ENCODE data around the gene RBMS3. TPM values are rescaled to one million over a fixed set of nuclear protein-coding genes. Genes with fewer than 3 reads are reported as not detected.
"Not testable (repeated sequence)": the region's sequence is repeated elsewhere in the genome, so short reads cannot be mapped to it uniquely, and the experiment has no call there.

RBMS3 gene
- total RNA-seq, 2 donors from 2014 or later: 7.1 to 11.5 TPM

DNA sequence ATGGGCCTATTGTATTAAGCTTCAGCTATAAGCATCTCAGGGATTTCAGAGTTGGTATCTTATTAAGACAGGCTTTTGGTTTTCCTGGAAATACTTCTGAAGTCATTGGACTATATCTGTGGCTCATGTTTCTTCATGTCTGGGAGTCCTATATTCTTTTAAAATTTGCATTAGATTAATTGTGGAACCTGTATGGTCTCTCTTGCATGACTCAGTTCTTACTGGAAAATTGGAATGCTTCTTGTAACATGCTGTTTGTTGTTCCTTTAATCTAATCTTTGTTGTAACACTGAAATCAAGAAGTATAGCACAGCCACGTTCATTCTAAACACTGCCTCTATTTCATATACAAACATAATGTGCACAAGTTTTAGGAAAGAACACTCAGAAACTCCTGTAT, 208.1 kb downstream of the RBMS3 start:
- intact Hi-C loops (cut with DNase I, micrococcal nuclease): no loop called here
- DNase-seq (no peak), ATAC-seq (no peak)

DNA sequence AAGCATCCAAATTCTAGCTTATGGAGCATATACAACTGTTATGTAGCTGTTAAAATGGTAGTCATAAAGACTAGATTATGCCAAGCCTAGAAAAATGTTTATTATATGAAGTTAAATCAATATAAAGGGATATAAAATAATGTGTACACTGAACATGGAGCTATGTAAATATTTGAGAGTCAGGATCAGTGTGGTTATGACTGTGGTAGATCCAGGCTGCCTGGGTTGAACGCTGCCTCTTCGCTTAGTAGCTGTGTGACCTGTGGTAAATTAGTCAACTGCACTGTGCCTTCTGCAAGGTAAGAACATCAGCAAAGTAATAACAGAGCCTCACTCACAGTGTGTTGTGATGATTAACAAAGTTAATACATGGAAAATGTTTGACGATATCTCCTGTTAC, 212.2 kb downstream of the RBMS3 start:
- intact Hi-C loops (cut with DNase I, micrococcal nuclease): no loop called here
- peak; percentile 100 for ATAC-seq
- peak; percentile 31 to 35 for DNase-seq

DNA sequence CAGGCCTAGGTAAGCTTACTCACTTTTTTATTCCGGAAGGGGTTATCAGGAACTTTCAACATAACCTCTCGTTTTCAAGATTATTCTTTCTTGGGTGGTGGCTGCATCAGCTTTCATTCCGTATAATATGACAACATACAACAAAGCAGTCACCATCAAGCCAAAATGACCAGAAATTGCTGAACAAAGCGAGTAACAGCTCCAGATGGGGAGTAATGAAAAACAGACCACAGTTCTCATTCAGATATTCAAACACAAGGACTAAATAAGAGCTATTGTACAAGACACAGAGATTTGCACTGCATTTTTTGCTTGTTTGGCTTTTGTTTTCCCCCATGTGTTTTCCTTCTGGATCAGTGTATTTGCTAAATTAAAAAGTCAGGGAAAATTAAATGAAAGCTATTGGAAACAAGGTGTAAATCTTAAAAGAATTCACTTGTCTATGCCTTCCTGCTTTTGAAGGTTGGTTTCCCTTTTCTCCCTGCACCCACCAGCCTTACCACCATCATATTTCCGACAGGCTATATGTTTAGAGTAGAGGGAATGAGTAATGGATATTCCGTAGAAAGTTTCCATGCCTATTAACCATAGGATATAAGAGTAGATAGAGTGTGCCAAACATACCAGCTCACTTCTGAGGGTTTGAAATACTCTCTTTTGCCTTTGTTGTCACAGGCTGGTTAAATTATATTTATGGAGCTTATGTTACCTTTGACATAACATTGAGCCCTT, 213.6 kb downstream of the RBMS3 start:
- no peak for ATAC-seq
- intact Hi-C loops (cut with DNase I, micrococcal nuclease): no loop called here
- no peak for DNase-seq

DNA sequence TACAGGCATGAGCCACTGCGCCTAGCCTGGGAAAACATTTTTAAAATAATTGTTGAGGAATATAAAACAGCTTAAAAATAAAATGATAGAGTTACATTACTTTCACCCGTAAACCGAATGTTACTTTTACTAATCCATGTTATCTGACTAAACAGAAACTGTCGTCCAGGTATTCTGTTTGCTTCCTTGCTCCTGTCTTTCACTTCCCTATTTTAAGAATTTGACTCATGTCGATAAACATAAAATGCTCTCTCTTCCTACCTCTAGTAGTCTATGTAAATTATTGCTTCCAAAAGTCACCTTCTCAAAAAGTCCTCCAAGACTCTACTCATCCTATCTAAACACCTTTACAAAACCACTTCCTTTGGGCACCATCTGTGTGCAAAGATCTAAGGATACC, 216.4 kb downstream of the RBMS3 start:
- ATAC-seq (no peak), DNase-seq (no peak)
- intact Hi-C loops (cut with DNase I, micrococcal nuclease): no loop called here

DNA sequence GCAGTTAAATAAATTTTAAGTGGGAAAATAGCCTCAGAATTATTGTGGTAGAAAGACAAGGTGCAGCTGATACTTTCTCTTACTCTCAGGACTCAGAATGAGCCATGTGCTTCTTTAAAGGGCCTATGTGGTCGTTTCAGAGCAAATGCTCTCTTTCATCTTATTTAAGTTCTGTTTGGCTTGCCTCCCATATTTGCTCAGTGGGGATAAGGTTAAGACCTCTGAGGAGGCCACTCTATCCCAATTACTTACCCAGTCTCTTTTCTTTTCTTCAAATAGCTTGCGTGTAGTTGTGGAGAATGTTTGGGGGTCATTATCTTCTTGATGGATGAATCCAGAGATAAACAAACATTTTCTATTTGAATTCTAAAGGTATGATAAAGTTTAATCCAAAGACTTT, 221.9 kb downstream of the RBMS3 start:
- ATAC-seq (no peak), DNase-seq (no peak)
- intact Hi-C loops (cut with DNase I, micrococcal nuclease): no loop called here

DNA sequence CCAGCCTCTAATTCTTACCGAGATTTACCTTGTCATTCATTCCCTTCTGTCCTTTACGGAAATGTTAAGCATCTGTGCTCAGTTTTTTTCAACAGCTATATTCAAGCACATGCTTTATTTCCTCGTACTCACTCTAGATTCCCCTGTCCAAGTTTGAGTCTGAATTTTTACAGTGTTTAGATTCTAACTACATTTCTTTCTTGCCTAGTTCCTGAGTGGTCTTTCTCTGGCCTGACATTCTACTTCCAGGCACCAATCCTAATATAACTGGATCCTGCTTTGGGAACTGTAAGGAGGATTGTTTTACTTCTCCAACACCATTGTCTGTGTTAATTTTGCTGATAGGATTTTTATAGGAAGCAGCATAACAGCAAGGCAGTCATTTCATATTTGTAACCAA, 222.4 kb downstream of the RBMS3 start:
- no peak for DNase-seq
- intact Hi-C loops (cut with DNase I, micrococcal nuclease): no loop called here

DNA sequence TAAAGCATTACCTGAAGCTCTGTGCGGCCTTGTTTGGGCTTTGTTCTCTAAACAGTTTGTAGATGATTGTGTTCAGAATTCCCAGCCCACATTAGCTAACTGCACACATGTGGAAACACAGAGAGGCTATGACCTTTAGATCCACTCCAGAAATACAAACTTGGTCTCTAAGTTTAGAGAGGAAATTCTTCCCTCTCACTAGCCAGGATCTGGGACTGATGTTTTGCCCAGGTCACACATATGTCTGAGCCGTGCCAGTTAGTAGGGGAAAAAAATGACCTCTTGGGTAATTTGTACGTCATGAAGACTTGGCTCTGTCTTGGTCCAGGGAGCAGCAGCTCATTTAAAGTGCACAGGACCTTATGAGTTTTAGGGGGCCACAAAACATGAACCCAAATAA, 223.1 kb downstream of the RBMS3 start:
- no peak for DNase-seq
- ATAC-seq: no peak
- intact Hi-C loops (cut with DNase I, micrococcal nuclease): no loop called here

More for the DNA sequence above, 222.4 kb downstream of the RBMS3 start:
- no peak for ATAC-seq

DNA sequence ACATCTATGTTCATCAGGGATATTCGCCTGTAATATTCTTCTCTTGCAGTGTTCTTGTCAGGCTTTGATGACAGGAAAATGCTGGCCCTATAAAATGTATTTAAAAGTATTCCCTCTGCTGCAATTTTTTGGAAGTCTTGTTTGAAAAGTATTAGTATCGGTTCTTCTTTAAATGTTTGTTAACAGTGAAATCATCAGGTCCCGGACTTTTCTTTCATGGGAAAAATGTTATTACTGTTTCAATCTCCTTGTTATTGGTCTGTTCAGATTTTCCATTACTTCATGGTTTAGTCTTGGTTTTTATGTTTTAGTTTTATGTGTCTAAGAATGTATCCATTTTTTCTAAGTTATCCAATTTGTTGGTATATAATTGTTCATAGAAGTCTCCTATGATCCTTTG, 225.6 kb downstream of the RBMS3 start:
- intact Hi-C loops (cut with DNase I, micrococcal nuclease): no loop called here
- ATAC-seq (no peak), DNase-seq (no peak)

DNA sequence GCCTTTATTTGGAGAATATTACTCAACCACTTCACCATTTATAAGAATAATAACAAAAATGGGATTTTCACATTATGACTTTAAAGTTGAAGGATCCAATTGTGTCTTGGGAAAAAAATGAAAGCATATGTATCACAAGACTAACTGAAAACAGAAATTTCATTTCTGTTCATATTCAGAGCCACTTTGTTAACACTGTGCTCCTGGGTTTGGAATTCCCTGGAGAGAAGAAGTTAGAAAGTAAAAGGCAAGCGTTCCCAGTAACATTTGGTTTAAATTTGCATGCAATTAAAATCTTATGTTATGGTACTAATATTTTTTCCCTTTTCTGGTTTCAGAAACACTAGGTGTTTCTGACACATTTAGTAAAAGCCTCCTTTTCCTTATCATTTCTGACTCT, 230.8 kb downstream of the RBMS3 start:
- intact Hi-C loops (cut with DNase I, micrococcal nuclease): no loop called here
- no peak for DNase-seq
- no peak for ATAC-seq

DNA sequence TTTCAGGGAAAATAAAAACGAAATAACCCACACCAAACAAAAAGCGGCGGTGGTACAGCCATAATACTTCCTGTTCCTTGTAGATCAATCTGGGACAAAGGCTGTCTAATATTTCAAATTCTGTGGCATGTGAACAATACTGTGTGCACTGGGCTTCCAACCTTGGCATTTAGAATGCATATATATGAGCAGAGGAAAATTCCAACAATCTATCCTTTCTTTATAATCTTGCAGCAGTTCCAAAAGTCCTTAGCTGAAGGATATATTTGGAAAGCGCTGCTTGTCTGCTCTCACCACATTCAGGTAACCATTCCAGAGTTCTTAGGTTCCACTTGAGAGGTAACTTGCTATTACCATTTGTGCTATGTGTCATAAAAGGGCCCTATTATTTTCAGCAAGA, 231.8 kb downstream of the RBMS3 start:
- DNase-seq (no peak), ATAC-seq (no peak)
- intact Hi-C loops (cut with DNase I, micrococcal nuclease): no loop called here

DNA sequence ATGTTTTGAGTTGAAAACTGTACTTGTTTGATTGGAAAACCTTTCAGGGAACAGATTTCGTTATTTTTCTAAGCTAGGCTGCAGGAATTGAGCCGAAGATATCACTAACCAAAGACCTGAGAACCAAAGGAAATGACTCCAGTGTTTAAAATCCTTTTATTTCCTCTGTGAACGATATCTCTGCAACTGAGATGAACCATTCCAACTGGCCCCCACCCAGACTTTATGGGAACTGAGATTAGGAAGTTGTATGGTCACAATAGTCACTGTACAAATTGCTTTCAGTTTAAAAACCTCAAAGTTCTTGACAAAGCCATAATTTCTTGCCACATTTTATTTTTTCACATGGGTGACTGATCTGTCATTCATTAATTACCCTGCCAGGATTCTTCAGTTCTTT, 232.4 kb downstream of the RBMS3 start:
- DNase-seq (no peak), ATAC-seq (no peak)
- intact Hi-C loops (cut with DNase I, micrococcal nuclease): no loop called here

DNA sequence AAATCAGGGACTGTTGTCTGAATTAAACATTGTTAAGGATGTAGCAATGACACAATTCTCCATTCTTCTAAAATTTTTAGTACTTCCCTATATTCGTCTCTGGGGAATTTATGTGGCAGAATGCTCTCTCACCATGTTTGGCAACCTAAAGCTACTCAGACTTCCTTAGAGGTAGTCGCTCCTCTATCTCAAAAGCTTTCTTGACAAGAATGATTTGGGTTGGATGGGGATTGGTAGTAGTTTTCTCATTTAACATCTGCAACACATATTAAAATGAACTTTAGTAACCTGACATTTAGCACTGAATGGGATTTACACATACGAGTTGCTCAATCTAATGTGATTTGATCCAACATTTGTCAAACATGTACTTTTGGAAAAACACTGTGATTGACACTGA, 233.3 kb downstream of the RBMS3 start:
- no peak for DNase-seq
- intact Hi-C loops (cut with DNase I, micrococcal nuclease): no loop called here
- ATAC-seq: no peak

DNA sequence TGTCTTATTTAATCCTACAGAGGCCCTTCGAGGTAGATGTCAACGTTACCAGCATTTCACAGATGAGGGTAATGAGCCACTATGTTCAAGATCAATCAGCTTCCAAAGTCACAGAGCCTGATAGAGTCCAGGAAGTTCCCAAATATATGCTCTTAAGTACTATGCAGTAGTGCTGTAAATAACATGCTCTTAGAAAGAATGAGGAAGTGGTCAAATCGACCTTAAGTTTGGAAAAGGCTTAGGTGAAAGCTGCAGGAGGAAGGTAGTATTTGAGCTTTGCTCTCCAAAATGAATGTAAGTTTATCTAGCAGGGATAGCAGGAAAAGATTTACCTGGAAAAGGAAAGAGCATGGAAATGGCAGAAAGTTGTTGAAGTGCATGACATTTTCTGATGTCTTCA, 234.0 kb downstream of the RBMS3 start:
- ATAC-seq: no peak
- no peak for DNase-seq
- intact Hi-C loops (cut with DNase I, micrococcal nuclease): no loop called here

DNA sequence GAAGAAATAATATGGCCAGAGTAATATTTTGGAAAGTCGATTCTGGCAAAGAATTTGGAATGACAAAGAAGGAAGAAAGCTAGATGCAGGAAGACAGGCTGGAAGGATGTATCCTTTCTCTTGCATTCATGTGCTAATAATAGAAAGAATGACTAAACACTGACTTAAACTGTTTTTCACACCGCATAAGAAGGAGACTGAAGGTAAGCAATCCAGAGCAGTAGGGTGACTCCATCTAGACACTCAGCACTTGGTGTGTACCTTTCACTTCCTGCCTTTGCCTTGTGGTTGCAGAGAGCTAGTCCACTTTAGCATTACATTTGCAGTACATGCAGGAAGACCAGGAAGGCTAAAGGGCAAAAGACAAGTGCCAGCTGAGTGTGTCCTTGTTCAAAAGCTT, 234.6 kb downstream of the RBMS3 start:
- ATAC-seq (no peak), DNase-seq (no peak)
- intact Hi-C loops (cut with DNase I, micrococcal nuclease): no loop called here

DNA sequence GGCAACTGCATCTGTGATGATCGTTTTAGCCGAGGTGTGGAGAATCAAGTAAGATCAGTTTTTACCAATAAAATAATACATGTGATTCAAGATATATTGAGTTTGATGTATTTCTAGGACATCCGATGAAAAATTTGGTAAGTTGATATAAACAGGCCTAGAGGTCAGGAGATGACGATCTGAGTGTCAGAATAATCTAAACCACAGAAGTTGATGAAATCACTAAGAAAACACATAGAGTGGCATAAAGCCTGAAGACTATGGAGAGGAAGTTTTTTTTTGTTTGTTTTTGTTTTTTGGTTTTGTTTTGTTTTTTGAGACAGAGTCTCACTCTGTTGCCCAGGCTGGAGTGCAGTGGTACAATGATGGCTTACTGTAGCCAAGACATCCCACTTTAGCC, 235.3 kb downstream of the RBMS3 start:
- intact Hi-C loops (cut with DNase I, micrococcal nuclease): no loop called here
- no peak for ATAC-seq
- DNase-seq: no peak

DNA sequence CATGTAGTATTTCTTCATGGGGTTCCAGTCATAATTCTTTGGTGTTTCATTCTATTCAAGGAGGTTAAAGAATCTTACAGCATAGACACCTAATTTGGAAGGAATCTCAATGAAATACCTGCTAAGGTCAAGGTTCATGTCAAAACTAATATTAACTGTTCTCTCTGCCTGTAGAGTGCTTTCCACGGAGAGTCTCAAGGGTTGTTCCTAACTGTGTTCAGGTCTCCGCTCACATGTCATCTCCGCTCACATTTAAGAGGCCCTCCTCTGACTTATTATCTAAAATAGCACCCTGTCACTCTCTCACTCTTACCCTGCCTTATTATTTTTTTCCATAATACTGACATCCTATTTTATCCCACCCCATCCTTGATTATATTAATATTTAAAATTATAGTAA, 239.9 kb downstream of the RBMS3 start:
- intact Hi-C loops (cut with DNase I, micrococcal nuclease): no loop called here
- ATAC-seq (no peak), DNase-seq (no peak)

DNA sequence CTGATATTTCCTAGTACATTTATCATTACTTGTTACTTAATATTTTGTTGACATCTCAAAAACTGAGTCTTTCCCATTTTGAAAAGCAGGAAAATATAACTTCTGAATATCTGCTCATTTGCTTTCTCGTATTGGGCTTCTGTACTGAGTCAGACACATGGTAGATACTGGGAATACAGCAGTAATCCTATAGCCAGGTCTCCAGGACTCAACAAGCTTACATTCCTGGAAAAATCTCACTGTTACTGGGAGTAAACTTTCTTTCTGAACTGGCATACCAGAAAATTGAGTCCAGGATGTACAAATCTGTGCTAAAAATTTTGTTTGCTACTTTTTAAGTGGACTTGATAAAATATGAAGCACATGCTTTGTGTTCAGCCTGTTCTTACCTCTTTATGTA, 240.4 kb downstream of the RBMS3 start:
- no peak for DNase-seq
- intact Hi-C loops (cut with DNase I, micrococcal nuclease): no loop called here
- no peak for ATAC-seq

DNA sequence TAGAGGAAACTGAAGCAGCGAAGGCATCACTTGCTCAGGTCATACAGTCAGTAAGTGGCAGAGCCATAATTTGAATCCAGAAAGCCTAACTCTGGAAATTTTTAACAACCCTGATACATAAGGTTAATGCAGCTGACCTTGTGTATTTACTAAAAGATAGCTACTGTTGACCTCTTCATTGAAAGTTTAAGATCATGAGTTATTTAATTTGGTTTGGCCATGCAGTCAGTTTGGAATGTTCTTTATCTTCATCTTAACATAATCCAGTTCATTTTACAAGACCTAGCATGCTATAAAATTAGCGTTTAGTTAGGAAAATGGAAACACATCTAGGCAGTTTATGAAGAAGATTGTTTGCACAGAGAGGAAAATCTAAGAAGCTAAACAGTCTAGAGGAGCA, 240.9 kb downstream of the RBMS3 start:
- ATAC-seq (no peak), DNase-seq (no peak)
- intact Hi-C loops (cut with DNase I, micrococcal nuclease): no loop called here

DNA sequence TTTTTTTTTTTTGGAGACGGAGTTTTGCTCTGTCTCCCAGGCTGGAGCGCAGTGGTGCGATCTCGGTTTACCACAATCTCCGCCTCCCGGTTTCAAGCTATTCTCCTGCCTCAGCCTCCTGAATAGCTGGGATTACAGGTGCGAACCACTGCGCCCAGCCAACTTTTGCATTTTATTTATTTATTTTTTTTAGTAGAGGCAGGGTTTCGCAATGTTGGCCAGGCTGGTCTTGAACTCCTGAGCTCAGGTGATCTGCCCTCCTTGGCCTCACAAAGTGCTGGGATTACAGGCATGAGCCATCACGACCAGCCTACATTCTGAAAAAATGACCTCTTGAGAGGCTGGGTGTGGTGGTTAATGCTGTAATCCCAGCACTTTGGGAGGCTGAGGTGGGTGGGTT, 243.6 kb downstream of the RBMS3 start:
- intact Hi-C loops (cut with DNase I, micrococcal nuclease); DNase-seq; ATAC-seq: not testable (repeated sequence)

DNA sequence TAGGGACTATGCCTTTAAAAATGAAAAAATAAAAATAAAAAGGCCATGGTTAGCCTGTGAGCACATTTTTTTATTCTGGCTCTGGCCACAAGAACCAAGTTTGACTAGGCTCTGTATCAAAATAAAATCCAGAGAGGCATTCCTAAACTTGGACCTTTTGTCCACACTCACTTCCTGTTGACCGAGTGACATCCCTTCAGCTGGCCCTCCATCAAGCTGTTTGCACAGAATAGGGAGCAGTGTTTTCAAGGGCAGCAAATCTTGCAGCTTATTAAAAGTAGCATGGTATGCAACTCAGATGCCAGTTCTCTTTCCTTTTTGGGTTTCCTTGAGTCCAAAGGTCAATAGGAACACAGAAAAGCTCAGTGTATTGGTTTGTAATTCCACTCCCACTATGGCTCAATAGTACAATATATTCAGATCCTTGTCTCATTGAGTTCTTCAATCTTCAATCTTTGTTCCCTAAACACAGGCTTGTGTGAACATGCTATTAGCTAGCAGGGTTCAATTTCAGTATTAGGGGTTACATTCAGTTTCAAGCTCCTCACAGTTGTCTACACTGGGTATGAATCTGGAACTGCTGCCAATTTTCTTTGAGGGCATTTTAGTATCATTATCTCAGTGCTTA, 244.5 kb downstream of the RBMS3 start:
- peak in 1 of 2 donors; percentile 30 for DNase-seq
- intact Hi-C loops (cut with DNase I, micrococcal nuclease): no loop called here
- ATAC-seq: peak; percentile 32

DNA sequence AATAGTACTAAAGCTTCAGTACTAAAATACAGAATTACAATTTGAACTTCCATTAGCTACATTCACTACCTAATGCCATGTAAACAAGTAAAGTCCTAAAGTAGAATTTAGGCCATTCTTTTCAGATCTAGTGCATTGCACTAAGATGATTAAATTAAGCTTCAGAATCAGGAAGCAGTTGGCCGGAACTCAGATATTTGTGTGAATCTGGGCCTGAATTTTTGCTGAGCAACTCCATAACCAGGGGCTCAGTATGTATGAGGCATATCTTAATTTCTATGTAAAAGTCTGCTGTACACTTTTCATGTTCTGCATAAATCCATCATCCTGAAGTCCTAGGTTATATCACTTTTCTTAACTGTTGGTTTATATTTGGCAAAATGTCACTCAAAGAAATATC, 246.4 kb downstream of the RBMS3 start:
- intact Hi-C loops (cut with DNase I, micrococcal nuclease): no loop called here
- DNase-seq (no peak), ATAC-seq (no peak)
